ENCODE measurements around the gene MYLIP.

GRCh38 chr6:16108419-16108818 is 20.5 kb upstream of the MYLIP start:
- TF ChIP-seq, protein P1, sequence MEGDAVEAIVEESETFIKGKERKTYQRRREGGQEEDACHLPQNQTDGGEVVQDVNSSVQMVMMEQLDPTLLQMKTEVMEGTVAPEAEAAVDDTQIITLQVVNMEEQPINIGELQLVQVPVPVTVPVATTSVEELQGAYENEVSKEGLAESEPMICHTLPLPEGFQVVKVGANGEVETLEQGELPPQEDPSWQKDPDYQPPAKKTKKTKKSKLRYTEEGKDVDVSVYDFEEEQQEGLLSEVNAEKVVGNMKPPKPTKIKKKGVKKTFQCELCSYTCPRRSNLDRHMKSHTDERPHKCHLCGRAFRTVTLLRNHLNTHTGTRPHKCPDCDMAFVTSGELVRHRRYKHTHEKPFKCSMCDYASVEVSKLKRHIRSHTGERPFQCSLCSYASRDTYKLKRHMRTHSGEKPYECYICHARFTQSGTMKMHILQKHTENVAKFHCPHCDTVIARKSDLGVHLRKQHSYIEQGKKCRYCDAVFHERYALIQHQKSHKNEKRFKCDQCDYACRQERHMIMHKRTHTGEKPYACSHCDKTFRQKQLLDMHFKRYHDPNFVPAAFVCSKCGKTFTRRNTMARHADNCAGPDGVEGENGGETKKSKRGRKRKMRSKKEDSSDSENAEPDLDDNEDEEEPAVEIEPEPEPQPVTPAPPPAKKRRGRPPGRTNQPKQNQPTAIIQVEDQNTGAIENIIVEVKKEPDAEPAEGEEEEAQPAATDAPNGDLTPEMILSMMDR (IDR thresholded peaks at IDR 0.05), result no peak
- TF ChIP-seq POLR2A (IDR thresholded peaks at IDR 0.05), result no peak
